ENCODE measurements around the gene CNIH3. TPM values are rescaled to one million over a fixed set of nuclear protein-coding genes. Genes with fewer than 3 reads are reported as not detected.

Gene CNIH3
- 0.68 and 1.2 TPM in 2 replicates for total RNA-seq

GRCh38 chr1:224615861-224616755 lies at the start of gene CNIH3:
TSS of gene CNIH3 (plus strand) at chr1:224616317. CDS start at chr1:224617175, 858 bp downstream.

Other genes with a start within 250 kb of the CNIH3 start
- gene WDR26, start 181.5 kb upstream of the CNIH3 start, total RNA-seq, result 50.9 and 128 TPM in 2 replicates

All from nasal cavity respiratory epithelium epithelial cell of viscerocranial mucosa (primary cell).